ENCODE measurements around the gene FRY.

GRCh38 chr13:32017474-32017873, 14.1 kb upstream of the FRY start:
- TF ChIP-seq POLR2A (IDR thresholded peaks at IDR 0.05) (no peak), CTCF (IDR thresholded peaks at IDR 0.05 in 8 of 11, conservative IDR thresholded peaks at IDR 0.05 in 3 of 11) (no peak)
